Immature natural killer cell (primary cell): ENCODE results near the gene HMGA1. TPM values are rescaled to one million over a fixed set of nuclear protein-coding genes. Genes with fewer than 3 reads are reported as not detected.

Source experiments
- DNase-seq, 3 donors: peaks; one replicate each; pipeline ENCODE4 v3.0.0; 2022; ENCODE audit warnings: mixed read lengths in 1 of 3
- H3K27ac Mint-ChIP-seq, 6 donors: one replicate each; pipeline ENCODE4 v1.8.0; 2020; ENCODE audit warnings: mixed read lengths in 6 of 6, mild to moderate bottlenecking in 5 of 6, inconsistent platforms in 4 of 6, moderate library complexity in 3 of 6
- H3K27me3 Mint-ChIP-seq, 3 donors: one replicate each; pipeline ENCODE4 v1.8.0; 2020 to 2021; ENCODE audit warnings: low read depth in 3 of 3, mild to moderate bottlenecking in 3 of 3, mixed read lengths in 3 of 3, moderate library complexity in 3 of 3, inconsistent platforms in 1 of 3
- H3K36me3 Mint-ChIP-seq, 3 donors: one replicate each; pipeline ENCODE4 v1.8.0; 2020; ENCODE audit warnings: mixed read lengths in 3 of 3, inconsistent platforms in 2 of 3, mild to moderate bottlenecking in 2 of 3
- H3K4me1 Mint-ChIP-seq, 2 donors: one replicate each; pipeline ENCODE4 v1.8.0; 2020; ENCODE audit warnings: inconsistent platforms in 2 of 2, mild to moderate bottlenecking in 2 of 2, mixed read lengths in 2 of 2, moderate library complexity in 1 of 2
- H3K4me3 Mint-ChIP-seq, 5 donors: one replicate each; pipeline ENCODE4 v1.8.0; 2020; ENCODE audit warnings: mild to moderate bottlenecking in 5 of 5, mixed read lengths in 5 of 5, inconsistent platforms in 3 of 5, moderate library complexity in 3 of 5
- H3K9me3 Mint-ChIP-seq, 6 donors: one replicate each; pipeline ENCODE4 v1.8.0; 2020; ENCODE audit warnings: mild to moderate bottlenecking in 6 of 6, mixed read lengths in 6 of 6, inconsistent platforms in 4 of 6, moderate library complexity in 3 of 6
- polyA plus RNA-seq, 3 donors: library from polyadenylated mRNA; unstranded; fragments of 300-500 nt; fragmentation: Illumina TruSeq; gene quantifications; one replicate each; pipeline ENCODE4 v1.2.3, GENCODE V29; 2021

HMGA1 gene
- polyA plus RNA-seq, 3 donors from 2014 or later, result 9.8 to 22.1 (median 19.6) TPM

- no peak for DNase-seq
- Mint-ChIP-seq H3K4me1 (peaks cover 9 to 10% of the 10 kb centered on the region in 2 donors), H3K36me3 (no peaks in the 10 kb centered on the region), H3K4me3 (no peak overlapping the region), H3K27ac (peak overlapping the region in 3 of 6 donors; percentile 14 to 56 (median 34)), H3K9me3 (no peaks in the 10 kb centered on the region), H3K27me3 (peaks cover under 1 to 4% (median 2%) of the 10 kb centered on the region in 3 donors)
Observed at GRCh38 chr6:34230653-34231371, 5.9 kb upstream of the HMGA1 start.

GRCh38 chr6:34231566-34232336 lies 4.9 kb upstream of the HMGA1 start:
- no peaks in the 10 kb centered on the region for H3K9me3 Mint-ChIP-seq
- H3K4me1 Mint-ChIP-seq, result peaks cover 14% of the 10 kb centered on the region in 2 donors
- H3K27me3 Mint-ChIP-seq, result peaks cover 6 to 14% (median 10%) of the 10 kb centered on the region in 3 donors
- no peak overlapping the region for H3K4me3 Mint-ChIP-seq
- H3K27ac Mint-ChIP-seq, result no peak overlapping the region
- DNase-seq, result no peak
- H3K36me3 Mint-ChIP-seq, result no peaks in the 10 kb centered on the region

GRCh38 chr6:34232901-34233300 lies 3.8 kb upstream of the HMGA1 start:
- H3K4me1 Mint-ChIP-seq, result peaks cover 14% of the 10 kb centered on the region in 2 donors
- H3K9me3 Mint-ChIP-seq, result no peaks in the 10 kb centered on the region
- no peak for DNase-seq
- peak overlapping the region in 3 of 6 donors; percentile 7 to 47 (median 26) for H3K27ac Mint-ChIP-seq
- peaks cover 7 to 17% (median 11%) of the 10 kb centered on the region in 3 donors for H3K27me3 Mint-ChIP-seq
- no peaks in the 10 kb centered on the region for H3K36me3 Mint-ChIP-seq
- no peak overlapping the region for H3K4me3 Mint-ChIP-seq

GRCh38 chr6:34233867-34234266 lies 2.8 kb upstream of the HMGA1 start:
- no peak for DNase-seq
- peaks cover 22 to 23% of the 10 kb centered on the region in 2 donors for H3K4me1 Mint-ChIP-seq
- H3K27ac Mint-ChIP-seq, result peak overlapping the region; percentile 64 to 85 (median 78)
- peak overlapping the region in 3 of 5 donors; percentile 37 to 88 (median 73) for H3K4me3 Mint-ChIP-seq
- H3K9me3 Mint-ChIP-seq, result no peaks in the 10 kb centered on the region
- peaks cover 7 to 22% (median 15%) of the 10 kb centered on the region in 3 donors for H3K27me3 Mint-ChIP-seq
- no peaks in the 10 kb centered on the region for H3K36me3 Mint-ChIP-seq

GRCh38 chr6:34234667-34235306 lies 1.9 kb upstream of the HMGA1 start:
- DNase-seq, result no peak
- no peaks in the 10 kb centered on the region for H3K36me3 Mint-ChIP-seq
- no peaks in the 10 kb centered on the region for H3K9me3 Mint-ChIP-seq
- H3K4me1 Mint-ChIP-seq, result peaks cover 23 to 26% of the 10 kb centered on the region in 2 donors
- peaks cover 7 to 22% (median 15%) of the 10 kb centered on the region in 3 donors for H3K27me3 Mint-ChIP-seq
- peak overlapping the region; percentile 64 to 85 (median 78) for H3K27ac Mint-ChIP-seq
- peak overlapping the region; percentile 36 to 88 (median 62) for H3K4me3 Mint-ChIP-seq

- Mint-ChIP-seq H3K9me3 (no peaks in the 10 kb centered on the region), H3K4me3 (peak overlapping the region; percentile 87 to 93 (median 89)), H3K4me1 (peaks cover 24 to 26% of the 10 kb centered on the region in 2 donors), H3K27me3 (peaks cover 7 to 22% (median 15%) of the 10 kb centered on the region in 3 donors), H3K27ac (peak overlapping the region; percentile 89 to 99 (median 96)), H3K36me3 (no peaks in the 10 kb centered on the region)
- DNase-seq, result peak in 1 of 3 donors; percentile 60
Observed at GRCh38 chr6:34235307-34236130, 1.2 kb upstream of the HMGA1 start.

GRCh38 chr6:34236131-34236442 lies 586 bp upstream of the HMGA1 start:
- H3K27me3 Mint-ChIP-seq, result peaks cover 7 to 22% (median 15%) of the 10 kb centered on the region in 3 donors
- H3K4me1 Mint-ChIP-seq, result peaks cover 24 to 26% of the 10 kb centered on the region in 2 donors
- H3K27ac Mint-ChIP-seq, result peak overlapping the region; percentile 89 to 99 (median 96)
- no peaks in the 10 kb centered on the region for H3K9me3 Mint-ChIP-seq
- peaks cover 0 to 3% (median 2%) of the 10 kb centered on the region in 3 donors for H3K36me3 Mint-ChIP-seq
- peak overlapping the region; percentile 87 to 93 (median 89) for H3K4me3 Mint-ChIP-seq
- peak; percentile 79 to 80 (median 79) for DNase-seq

GRCh38 chr6:34237316-34237721 lies 646 bp downstream of the HMGA1 start:
- peaks cover 24 to 26% of the 10 kb centered on the region in 2 donors for H3K4me1 Mint-ChIP-seq
- DNase-seq, result peak in 1 of 3 donors; percentile 18
- H3K36me3 Mint-ChIP-seq, result peaks cover 0 to 9% (median 7%) of the 10 kb centered on the region in 3 donors
- peak overlapping the region in 1 of 5 donors; percentile 88 for H3K4me3 Mint-ChIP-seq
- H3K9me3 Mint-ChIP-seq, result no peaks in the 10 kb centered on the region
- peaks cover 7 to 22% (median 15%) of the 10 kb centered on the region in 3 donors for H3K27me3 Mint-ChIP-seq
- no peak overlapping the region for H3K27ac Mint-ChIP-seq

GRCh38 chr6:34237722-34238584 lies 1.3 kb downstream of the HMGA1 start:
- peaks cover 7 to 22% (median 15%) of the 10 kb centered on the region in 3 donors for H3K27me3 Mint-ChIP-seq
- peak overlapping the region; percentile 60 to 90 (median 86) for H3K27ac Mint-ChIP-seq
- no peaks in the 10 kb centered on the region for H3K9me3 Mint-ChIP-seq
- peaks cover 0 to 12% (median 7%) of the 10 kb centered on the region in 3 donors for H3K36me3 Mint-ChIP-seq
- peak overlapping the region; percentile 79 to 85 (median 83) for H3K4me3 Mint-ChIP-seq
- peaks cover 28 to 30% of the 10 kb centered on the region in 2 donors for H3K4me1 Mint-ChIP-seq
- peak; percentile 68 to 73 (median 73) for DNase-seq

- H3K4me3 Mint-ChIP-seq, result peak overlapping the region; percentile 79 to 85 (median 83)
- H3K27me3 Mint-ChIP-seq, result peaks cover 7 to 22% (median 15%) of the 10 kb centered on the region in 3 donors
- H3K27ac Mint-ChIP-seq, result peak overlapping the region; percentile 60 to 88 (median 75)
- no peaks in the 10 kb centered on the region for H3K9me3 Mint-ChIP-seq
- DNase-seq, result no peak
- H3K4me1 Mint-ChIP-seq, result peaks cover 31 to 35% of the 10 kb centered on the region in 2 donors
- peaks cover 0 to 12% (median 7%) of the 10 kb centered on the region in 3 donors for H3K36me3 Mint-ChIP-seq
Observed at GRCh38 chr6:34238585-34239499, 2.2 kb downstream of the HMGA1 start.

GRCh38 chr6:34239500-34239825 lies 2.8 kb downstream of the HMGA1 start:
- H3K4me1 Mint-ChIP-seq, result peaks cover 24 to 29% of the 10 kb centered on the region in 2 donors

More at GRCh38 chr6:34239500-34239825, 2.8 kb downstream of the HMGA1 start:
- Mint-ChIP-seq H3K27ac (peak overlapping the region in 3 of 6 donors; percentile 20 to 71 (median 51)), H3K27me3 (peaks cover 7 to 19% (median 13%) of the 10 kb centered on the region in 3 donors), H3K4me3 (peak overlapping the region in 3 of 5 donors; percentile 80 to 85 (median 83)), H3K36me3 (peaks cover 0 to 12% (median 7%) of the 10 kb centered on the region in 3 donors), H3K9me3 (no peaks in the 10 kb centered on the region)
- DNase-seq, result no peak
